ENCODE measurements around the gene EMID1. TPM values are rescaled to one million over a fixed set of nuclear protein-coding genes. Genes with fewer than 3 reads are reported as not detected.

EMID1 gene
- total RNA-seq, 1 donor from 2014 or later, result not detected

DNA sequence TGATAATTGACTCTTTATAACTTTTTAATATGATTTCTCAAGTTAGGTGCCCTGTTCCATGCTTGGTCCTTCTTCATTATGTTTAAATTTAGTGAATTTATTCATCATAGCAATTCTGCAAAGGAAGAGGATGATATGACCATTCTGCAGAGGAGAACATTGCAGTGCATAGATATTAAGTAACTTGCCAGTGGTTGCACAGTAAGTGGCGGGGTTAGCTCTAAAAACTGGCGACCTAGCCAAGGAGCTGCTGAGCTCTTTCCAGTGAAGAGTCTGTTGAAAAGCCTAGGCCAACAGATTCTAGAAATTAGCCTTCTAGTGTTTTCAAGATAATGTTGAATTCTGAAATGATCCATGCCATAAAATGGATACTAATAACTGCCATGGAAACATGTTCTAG lies 66.9 kb downstream of the EMID1 start:
- Mint-ChIP-seq H3K4me1 (peaks cover 77% of the 10 kb centered on the region), H3K27ac (no peak overlapping the region), H3K27me3 (no peaks in the 10 kb centered on the region), H3K36me3 (ENCODE audit: low read depth) (peaks cover 90% of the 10 kb centered on the region), H3K9me3 (no peaks in the 10 kb centered on the region), H3K4me3 (no peak overlapping the region)
- intact Hi-C loops (cut with micrococcal nuclease), result no loop called here
- TF ChIP-seq, protein P1, sequence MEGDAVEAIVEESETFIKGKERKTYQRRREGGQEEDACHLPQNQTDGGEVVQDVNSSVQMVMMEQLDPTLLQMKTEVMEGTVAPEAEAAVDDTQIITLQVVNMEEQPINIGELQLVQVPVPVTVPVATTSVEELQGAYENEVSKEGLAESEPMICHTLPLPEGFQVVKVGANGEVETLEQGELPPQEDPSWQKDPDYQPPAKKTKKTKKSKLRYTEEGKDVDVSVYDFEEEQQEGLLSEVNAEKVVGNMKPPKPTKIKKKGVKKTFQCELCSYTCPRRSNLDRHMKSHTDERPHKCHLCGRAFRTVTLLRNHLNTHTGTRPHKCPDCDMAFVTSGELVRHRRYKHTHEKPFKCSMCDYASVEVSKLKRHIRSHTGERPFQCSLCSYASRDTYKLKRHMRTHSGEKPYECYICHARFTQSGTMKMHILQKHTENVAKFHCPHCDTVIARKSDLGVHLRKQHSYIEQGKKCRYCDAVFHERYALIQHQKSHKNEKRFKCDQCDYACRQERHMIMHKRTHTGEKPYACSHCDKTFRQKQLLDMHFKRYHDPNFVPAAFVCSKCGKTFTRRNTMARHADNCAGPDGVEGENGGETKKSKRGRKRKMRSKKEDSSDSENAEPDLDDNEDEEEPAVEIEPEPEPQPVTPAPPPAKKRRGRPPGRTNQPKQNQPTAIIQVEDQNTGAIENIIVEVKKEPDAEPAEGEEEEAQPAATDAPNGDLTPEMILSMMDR (IDR thresholded peaks at IDR 0.05), result no peak
- no peak for DNase-seq
- ChIA-PET POLR2A (no interaction called here), CTCF (no interaction called here)
- ATAC-seq (ENCODE audit: low read depth), result no peak

DNA sequence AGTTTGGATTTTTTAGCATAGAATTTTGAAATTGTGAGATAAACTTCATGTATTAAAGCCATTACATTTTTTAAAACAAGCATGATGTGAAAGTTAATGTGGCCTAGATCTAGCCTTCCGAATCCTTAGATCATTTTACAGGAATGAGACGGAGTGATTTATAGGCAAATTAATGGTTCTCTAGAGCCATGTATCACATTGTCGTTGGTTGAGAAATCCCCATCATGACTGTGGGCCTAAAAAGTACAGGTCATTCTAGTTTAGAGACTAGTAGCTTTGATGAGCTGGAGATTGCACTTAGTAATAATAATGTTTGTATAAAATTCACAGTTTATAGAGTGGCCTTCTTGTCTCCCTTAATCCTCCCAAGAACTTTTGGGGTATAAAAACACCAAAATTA lies 69.5 kb downstream of the EMID1 start:
- Mint-ChIP-seq H3K4me3 (no peak overlapping the region), H3K27me3 (no peaks in the 10 kb centered on the region), H3K4me1 (peaks cover 62% of the 10 kb centered on the region), H3K36me3 (ENCODE audit: low read depth) (peaks cover 94% of the 10 kb centered on the region), H3K27ac (no peak overlapping the region), H3K9me3 (no peaks in the 10 kb centered on the region)
- POLR2A ChIA-PET, result no interaction called here
- DNase-seq (no peak), ATAC-seq (ENCODE audit: low read depth) (no peak)
- CTCF ChIA-PET, result no interaction called here
- TF ChIP-seq, protein P1 (IDR thresholded peaks at IDR 0.05), result no peak
- intact Hi-C loops (cut with micrococcal nuclease), result no loop called here

DNA sequence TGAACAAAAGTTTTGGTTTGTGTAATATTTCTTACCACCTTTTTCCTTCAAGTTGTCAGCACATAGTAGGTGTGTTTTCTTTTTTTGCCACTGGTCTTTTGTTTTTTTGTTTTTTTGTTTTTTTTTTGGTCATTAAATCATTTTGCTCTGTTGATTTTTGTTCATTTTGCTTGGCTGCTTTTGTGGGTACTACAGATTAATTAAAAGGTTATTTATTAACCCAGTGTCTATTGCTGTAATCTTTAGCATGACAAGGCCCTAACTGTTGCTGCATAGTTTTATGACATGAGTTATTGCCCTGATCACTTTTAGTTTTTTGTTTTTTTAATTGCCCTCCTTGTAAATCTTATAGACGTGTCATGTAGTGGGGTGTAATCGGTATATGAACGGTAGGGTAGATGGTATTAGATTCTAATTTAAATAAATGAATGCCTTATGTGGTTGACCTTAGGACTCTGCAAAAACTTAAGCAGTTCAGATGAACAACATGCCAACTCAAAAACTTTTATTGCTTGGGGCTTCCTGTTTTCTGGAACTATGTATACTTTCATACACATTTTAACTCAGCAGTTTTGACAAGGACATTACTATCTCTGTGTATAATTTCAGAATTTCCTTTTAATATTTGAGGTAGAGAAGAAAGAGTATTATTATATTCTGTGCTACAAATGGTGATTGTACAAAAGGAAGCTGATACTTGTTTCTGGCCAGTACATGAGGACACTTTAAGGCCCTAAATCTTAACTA lies 70.3 kb downstream of the EMID1 start:
- TF ChIP-seq, protein P1 (IDR thresholded peaks at IDR 0.05), result no peak
- H3K27me3 Mint-ChIP-seq, result no peaks in the 10 kb centered on the region
- intact Hi-C loops (cut with micrococcal nuclease), result no loop called here
- ChIA-PET CTCF (no interaction called here), POLR2A (no interaction called here)
- H3K36me3 Mint-ChIP-seq (ENCODE audit: low read depth), result peaks cover 93% of the 10 kb centered on the region
- H3K4me3 Mint-ChIP-seq, result no peak overlapping the region
- ATAC-seq (ENCODE audit: low read depth) (no peak), DNase-seq (no peak)
- H3K27ac Mint-ChIP-seq, result no peak overlapping the region
- H3K9me3 Mint-ChIP-seq, result no peaks in the 10 kb centered on the region
- H3K4me1 Mint-ChIP-seq, result peaks cover 54% of the 10 kb centered on the region

DNA sequence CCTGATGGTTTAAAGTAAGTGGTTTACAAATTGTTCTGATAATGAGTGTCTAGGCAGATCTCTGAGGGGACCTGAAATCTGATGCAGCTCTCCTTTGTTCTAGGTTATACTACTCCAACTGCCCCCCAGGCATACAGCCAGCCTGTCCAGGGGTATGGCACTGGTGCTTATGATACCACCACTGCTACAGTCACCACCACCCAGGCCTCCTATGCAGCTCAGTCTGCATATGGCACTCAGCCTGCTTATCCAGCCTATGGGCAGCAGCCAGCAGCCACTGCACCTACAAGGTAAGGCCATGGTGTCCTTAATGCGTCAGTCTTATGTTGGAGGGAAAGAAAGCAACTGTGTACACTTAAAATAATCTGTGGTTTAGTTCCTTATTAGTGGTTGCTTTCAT lies 72.2 kb downstream of the EMID1 start:
- ChIA-PET POLR2A (interaction anchor here (0.5 to 0.7 kb wide), 2 partner anchors 57 to 218 kb away, joined by 3 read pairs; no protein-coding TSS in a partner anchor), CTCF (no interaction called here)
- no peaks in the 10 kb centered on the region for H3K9me3 Mint-ChIP-seq
- no peak overlapping the region for H3K27ac Mint-ChIP-seq
- peaks cover 34% of the 10 kb centered on the region for H3K4me1 Mint-ChIP-seq
- DNase-seq (no peak), ATAC-seq (ENCODE audit: low read depth) (no peak)
- no peaks in the 10 kb centered on the region for H3K27me3 Mint-ChIP-seq
- intact Hi-C loops (cut with micrococcal nuclease), result no loop called here
- TF ChIP-seq, protein P1 (IDR thresholded peaks at IDR 0.05), result no peak
- peaks cover 94% of the 10 kb centered on the region for H3K36me3 Mint-ChIP-seq (ENCODE audit: low read depth)
- H3K4me3 Mint-ChIP-seq, result no peak overlapping the region

DNA sequence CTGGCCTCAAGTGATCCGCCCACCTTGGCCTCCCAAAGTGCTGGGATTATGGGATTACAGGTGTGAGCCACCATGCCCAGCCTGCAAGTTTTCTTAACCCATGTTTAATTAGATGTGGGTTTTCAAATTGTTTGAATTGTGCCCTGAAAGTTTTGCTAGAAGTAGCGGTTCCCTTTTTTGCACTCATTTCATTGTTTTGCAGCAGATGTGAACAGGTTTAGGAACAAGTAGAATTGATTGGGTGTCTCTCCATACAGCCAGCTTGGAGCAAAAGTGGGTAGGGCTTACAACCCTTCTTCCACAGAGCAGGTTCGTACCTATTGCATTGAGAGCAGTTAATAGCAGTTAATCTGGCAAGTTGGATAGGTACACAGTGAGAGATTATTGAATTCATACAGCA lies 78.5 kb downstream of the EMID1 start:
- ATAC-seq (ENCODE audit: low read depth), result no peak
- POLR2A ChIA-PET, result interaction anchor here (0.7 kb wide), 2 partner anchors 43 to 1042 kb away, joined by 3 to 7 read pairs; no protein-coding TSS in a partner anchor
- Mint-ChIP-seq H3K36me3 (ENCODE audit: low read depth) (peaks cover 96% of the 10 kb centered on the region), H3K4me1 (no peaks in the 10 kb centered on the region), H3K9me3 (no peaks in the 10 kb centered on the region), H3K4me3 (no peak overlapping the region), H3K27me3 (no peaks in the 10 kb centered on the region), H3K27ac (no peak overlapping the region)
- TF ChIP-seq, protein P1 (IDR thresholded peaks at IDR 0.05), result no peak
- intact Hi-C loops (cut with micrococcal nuclease), result no loop called here
- CTCF ChIA-PET, result interaction anchor here (1.2 kb wide), 1 partner anchor 39 kb away, joined by 3 read pairs; no protein-coding TSS in a partner anchor
- DNase-seq, result no peak

Measured in activated B cell treated with CpG ODN at 0.5 μM for 24 hours (primary cell).